Measurements from ENCODE around the gene SLC47A1.

DNA sequence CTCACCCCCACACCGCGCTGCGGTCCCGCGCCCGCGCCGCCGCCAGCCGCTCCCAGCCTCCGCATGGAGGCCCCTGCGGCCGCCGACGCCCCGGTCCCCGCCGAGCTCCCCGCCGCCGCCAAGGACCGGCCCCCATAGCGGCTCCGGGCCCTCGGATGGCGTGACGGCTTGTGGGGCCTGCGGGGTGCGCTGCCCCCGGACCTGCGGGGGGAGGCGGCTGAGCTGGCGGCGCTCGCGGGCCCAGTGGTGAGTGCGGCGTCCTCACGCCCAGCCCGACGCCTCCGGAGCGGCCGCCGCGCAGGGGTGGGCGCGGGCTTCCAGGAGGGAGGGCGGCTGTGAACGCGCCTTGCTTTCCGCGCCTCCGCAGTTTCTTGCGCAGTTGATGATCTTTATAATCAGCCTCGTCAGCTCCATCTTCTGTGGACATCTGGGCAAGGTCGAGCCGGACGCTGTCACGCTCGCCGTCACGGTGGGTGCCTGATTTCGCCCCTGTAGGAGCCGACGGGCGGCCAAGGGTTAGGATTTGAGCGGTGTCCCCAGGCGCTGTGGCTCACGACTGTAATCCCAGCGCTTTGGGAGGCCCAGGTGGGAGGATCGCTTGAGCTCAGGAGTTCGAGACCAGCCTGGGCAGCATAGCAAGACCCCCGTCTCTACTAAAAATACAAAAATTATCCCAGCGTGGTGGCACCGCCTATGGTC lies 46.4 kb downstream of the SLC47A1 start:
- TF ChIP-seq, protein P1, sequence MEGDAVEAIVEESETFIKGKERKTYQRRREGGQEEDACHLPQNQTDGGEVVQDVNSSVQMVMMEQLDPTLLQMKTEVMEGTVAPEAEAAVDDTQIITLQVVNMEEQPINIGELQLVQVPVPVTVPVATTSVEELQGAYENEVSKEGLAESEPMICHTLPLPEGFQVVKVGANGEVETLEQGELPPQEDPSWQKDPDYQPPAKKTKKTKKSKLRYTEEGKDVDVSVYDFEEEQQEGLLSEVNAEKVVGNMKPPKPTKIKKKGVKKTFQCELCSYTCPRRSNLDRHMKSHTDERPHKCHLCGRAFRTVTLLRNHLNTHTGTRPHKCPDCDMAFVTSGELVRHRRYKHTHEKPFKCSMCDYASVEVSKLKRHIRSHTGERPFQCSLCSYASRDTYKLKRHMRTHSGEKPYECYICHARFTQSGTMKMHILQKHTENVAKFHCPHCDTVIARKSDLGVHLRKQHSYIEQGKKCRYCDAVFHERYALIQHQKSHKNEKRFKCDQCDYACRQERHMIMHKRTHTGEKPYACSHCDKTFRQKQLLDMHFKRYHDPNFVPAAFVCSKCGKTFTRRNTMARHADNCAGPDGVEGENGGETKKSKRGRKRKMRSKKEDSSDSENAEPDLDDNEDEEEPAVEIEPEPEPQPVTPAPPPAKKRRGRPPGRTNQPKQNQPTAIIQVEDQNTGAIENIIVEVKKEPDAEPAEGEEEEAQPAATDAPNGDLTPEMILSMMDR (IDR thresholded peaks at IDR 0.05) = no peak
- TF ChIP-seq EZH2 (IDR thresholded peaks at IDR 0.05; ENCODE audit: borderline replicate concordance, insufficient read depth, low read depth, low read length, poor library complexity, severe bottlenecking) = no peak
